Panc1 (cell line): ENCODE results near the gene SURF4. TPM values are rescaled to one million over a fixed set of nuclear protein-coding genes. Genes with fewer than 3 reads are reported as not detected.

ENCODE experiments used
- ATAC-seq: fragments of 200-7000 bp; cut with Tn5 transposase; 2 replicates; pipeline ENCODE4 v1.9.1; 2020; ENCODE audit warnings: mild to moderate bottlenecking, moderate library complexity
- BruUV-seq: library from RNA; stranded (reverse); fragments of 400-500 nt; replicated peaks from 2 replicates; lab custom pipeline; 2021; lab: Mats Ljungman, UMichigan
- CTCF ChIA-PET: fragments of 300-600 bp; sonication (Branson Sonifier 250); formaldehyde crosslinking; loops from one replicate; lab custom pipeline; 2022; ENCODE audit warnings: antibody characterized with exemption; lab: Charles Lee
- POLR2A ChIA-PET: fragments of 300-600 bp; sonication (Branson Sonifier 250); formaldehyde crosslinking; loops from one replicate; lab custom pipeline; 2022; ENCODE audit warnings: antibody characterized with exemption; lab: Charles Lee
- DNase-seq: peaks from one replicate; pipeline ENCODE4 v3.0.0-alpha.2; 2010; ENCODE audit warnings: low read depth, low spot score
- H3K27ac ChIP-seq: 2 replicates; pipeline ENCODE4 v1.5.1; 2011; ENCODE audit warnings: mild to moderate bottlenecking, low read length, inconsistent platforms
- H3K27me3 ChIP-seq: fragments of 200-500 bp; sonication (Bioruptor generic); 2 replicates; pipeline ENCODE4 v1.6.0; 2014; ENCODE audit warnings: low read length, inconsistent platforms; ENCODE audit not compliant: control insufficient read depth, insufficient read depth
- H3K36me3 ChIP-seq: fragments of 200-500 bp; sonication (Bioruptor generic); 2 replicates; pipeline ENCODE4 v1.5.1; 2014; ENCODE audit warnings: inconsistent platforms, mild to moderate bottlenecking, low read length, moderate library complexity; ENCODE audit not compliant: control insufficient read depth, insufficient read depth
- H3K4me1 ChIP-seq: 2 replicates; pipeline ENCODE4 v1.5.1; 2011; ENCODE audit warnings: inconsistent platforms, mild to moderate bottlenecking, low read length, moderate library complexity; ENCODE audit not compliant: control insufficient read depth, insufficient read depth
- H3K4me3 ChIP-seq, 2 experiments: 2 replicates each; pipeline ENCODE4 v1.5.1; 2011 to 2012; ENCODE audit warnings: low read depth in 2 of 2, low read length in 2 of 2, mild to moderate bottlenecking in 2 of 2, inconsistent platforms in 1 of 2, moderate library complexity in 1 of 2
- H3K9me3 ChIP-seq: fragments of 200-500 bp; sonication (Bioruptor generic); 2 replicates; pipeline ENCODE4 v1.5.1; 2014; ENCODE audit warnings: low read depth, mild to moderate bottlenecking, inconsistent platforms, low read length, moderate library complexity; ENCODE audit not compliant: control insufficient read depth, insufficient read depth
- POLR2AphosphoS5 ChIP-seq: IDR thresholded peaks from 2 replicates; pipeline ENCODE4 v1.6.1; 2012; ENCODE audit warnings: mild to moderate bottlenecking, low read depth, low read length, moderate library complexity
- SIN3A ChIP-seq: IDR thresholded peaks from 2 replicates; pipeline ENCODE4 v1.6.1; 2012; ENCODE audit warnings: low read depth, mild to moderate bottlenecking, low read length, moderate library complexity, borderline replicate concordance; ENCODE audit not compliant: insufficient read depth
- TCF7L2 ChIP-seq: IDR thresholded peaks from 2 replicates; pipeline ENCODE4 v1.6.1; 2011; ENCODE audit warnings: mild to moderate bottlenecking, low read depth, low read length, inconsistent platforms
- in situ Hi-C: cut with HindIII; loops from 2 replicates; pipeline ENCODE4 v1.10.0; 2016; ENCODE audit warnings: low sequenced_read_pairs, low pct_unique_long_range_greater_than_20kb
- intact Hi-C: fragments of 100-400 bp; cut with micrococcal nuclease; formaldehyde crosslinking; loops from one replicate; pipeline ENCODE4 v1.10.0; 2022; ENCODE audit not compliant: unreplicated experiment
- total RNA-seq: library from RNA; stranded (reverse); gene quantifications from one replicate; pipeline ENCODE4 v1.2.1, GENCODE V29; 2021; ENCODE audit not compliant: unreplicated experiment
- TF ChIP-seq, protein P1 (sequence below): fragments of 450-650 bp; IDR thresholded peaks from 2 replicates; pipeline ENCODE4 v1.5.1; 2017; ENCODE audit warnings: mild to moderate bottlenecking
- TF ChIP-seq, protein P2 (sequence below), 2 experiments: IDR thresholded peaks; 2 replicates each; pipeline ENCODE4 v1.6.1; 2011 to 2012; ENCODE audit warnings: low read depth in 2 of 2, control low read depth in 1 of 2, low read length in 1 of 2, mild to moderate bottlenecking in 1 of 2, moderate library complexity in 1 of 2; ENCODE audit not compliant: insufficient read depth in 1 of 2

The SURF4 gene
- total RNA-seq, 1 experiment from 2014 or later: 149 TPM

GRCh38 chr9:133400292-133400691 is 24.4 kb upstream of the SURF4 start:
- in situ Hi-C loops: no loop called here
- ATAC-seq (no peak), DNase-seq (no peak)
- ChIA-PET CTCF (no interaction called here), POLR2A (no interaction called here)
- no peak overlapping the region for H3K27ac ChIP-seq
- H3K27me3 ChIP-seq: no peaks in the 10 kb centered on the region
- TF ChIP-seq, protein P1, sequence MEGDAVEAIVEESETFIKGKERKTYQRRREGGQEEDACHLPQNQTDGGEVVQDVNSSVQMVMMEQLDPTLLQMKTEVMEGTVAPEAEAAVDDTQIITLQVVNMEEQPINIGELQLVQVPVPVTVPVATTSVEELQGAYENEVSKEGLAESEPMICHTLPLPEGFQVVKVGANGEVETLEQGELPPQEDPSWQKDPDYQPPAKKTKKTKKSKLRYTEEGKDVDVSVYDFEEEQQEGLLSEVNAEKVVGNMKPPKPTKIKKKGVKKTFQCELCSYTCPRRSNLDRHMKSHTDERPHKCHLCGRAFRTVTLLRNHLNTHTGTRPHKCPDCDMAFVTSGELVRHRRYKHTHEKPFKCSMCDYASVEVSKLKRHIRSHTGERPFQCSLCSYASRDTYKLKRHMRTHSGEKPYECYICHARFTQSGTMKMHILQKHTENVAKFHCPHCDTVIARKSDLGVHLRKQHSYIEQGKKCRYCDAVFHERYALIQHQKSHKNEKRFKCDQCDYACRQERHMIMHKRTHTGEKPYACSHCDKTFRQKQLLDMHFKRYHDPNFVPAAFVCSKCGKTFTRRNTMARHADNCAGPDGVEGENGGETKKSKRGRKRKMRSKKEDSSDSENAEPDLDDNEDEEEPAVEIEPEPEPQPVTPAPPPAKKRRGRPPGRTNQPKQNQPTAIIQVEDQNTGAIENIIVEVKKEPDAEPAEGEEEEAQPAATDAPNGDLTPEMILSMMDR: no peak
- TF ChIP-seq SIN3A: no peak
- no peak for TF ChIP-seq POLR2AphosphoS5
- TF ChIP-seq, protein P2, sequence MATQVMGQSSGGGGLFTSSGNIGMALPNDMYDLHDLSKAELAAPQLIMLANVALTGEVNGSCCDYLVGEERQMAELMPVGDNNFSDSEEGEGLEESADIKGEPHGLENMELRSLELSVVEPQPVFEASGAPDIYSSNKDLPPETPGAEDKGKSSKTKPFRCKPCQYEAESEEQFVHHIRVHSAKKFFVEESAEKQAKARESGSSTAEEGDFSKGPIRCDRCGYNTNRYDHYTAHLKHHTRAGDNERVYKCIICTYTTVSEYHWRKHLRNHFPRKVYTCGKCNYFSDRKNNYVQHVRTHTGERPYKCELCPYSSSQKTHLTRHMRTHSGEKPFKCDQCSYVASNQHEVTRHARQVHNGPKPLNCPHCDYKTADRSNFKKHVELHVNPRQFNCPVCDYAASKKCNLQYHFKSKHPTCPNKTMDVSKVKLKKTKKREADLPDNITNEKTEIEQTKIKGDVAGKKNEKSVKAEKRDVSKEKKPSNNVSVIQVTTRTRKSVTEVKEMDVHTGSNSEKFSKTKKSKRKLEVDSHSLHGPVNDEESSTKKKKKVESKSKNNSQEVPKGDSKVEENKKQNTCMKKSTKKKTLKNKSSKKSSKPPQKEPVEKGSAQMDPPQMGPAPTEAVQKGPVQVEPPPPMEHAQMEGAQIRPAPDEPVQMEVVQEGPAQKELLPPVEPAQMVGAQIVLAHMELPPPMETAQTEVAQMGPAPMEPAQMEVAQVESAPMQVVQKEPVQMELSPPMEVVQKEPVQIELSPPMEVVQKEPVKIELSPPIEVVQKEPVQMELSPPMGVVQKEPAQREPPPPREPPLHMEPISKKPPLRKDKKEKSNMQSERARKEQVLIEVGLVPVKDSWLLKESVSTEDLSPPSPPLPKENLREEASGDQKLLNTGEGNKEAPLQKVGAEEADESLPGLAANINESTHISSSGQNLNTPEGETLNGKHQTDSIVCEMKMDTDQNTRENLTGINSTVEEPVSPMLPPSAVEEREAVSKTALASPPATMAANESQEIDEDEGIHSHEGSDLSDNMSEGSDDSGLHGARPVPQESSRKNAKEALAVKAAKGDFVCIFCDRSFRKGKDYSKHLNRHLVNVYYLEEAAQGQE (IDR thresholded peaks at IDR 0.05; ENCODE audit: insufficient read depth in 1 of 2, low read depth in 2 of 2, low read length in 1 of 2): no peak
- TF ChIP-seq TCF7L2: no peak
- no peaks in the 10 kb centered on the region for H3K36me3 ChIP-seq
- H3K4me1 ChIP-seq: no peaks in the 10 kb centered on the region
- intact Hi-C loops: no loop called here
- no peak overlapping the region for H3K4me3 ChIP-seq
- BruUV-seq: no TSS peak
- H3K9me3 ChIP-seq: no peaks in the 10 kb centered on the region

- BruUV-seq: no TSS peak
- no peaks in the 10 kb centered on the region for H3K9me3 ChIP-seq
- intact Hi-C loops: no loop called here
- in situ Hi-C loops: no loop called here
- H3K4me3 ChIP-seq: no peak overlapping the region
- no peaks in the 10 kb centered on the region for H3K4me1 ChIP-seq
- ChIA-PET POLR2A (no interaction called here), CTCF (no interaction called here)
- no peaks in the 10 kb centered on the region for H3K36me3 ChIP-seq
- DNase-seq (no peak), ATAC-seq (no peak)
- no peak for TF ChIP-seq SIN3A
- TF ChIP-seq, protein P1: no peak
- TF ChIP-seq, protein P2 (IDR thresholded peaks at IDR 0.05; ENCODE audit: insufficient read depth in 1 of 2, low read depth in 2 of 2, low read length in 1 of 2): no peak
- TF ChIP-seq POLR2AphosphoS5: no peak
- no peak for TF ChIP-seq TCF7L2
- no peaks in the 10 kb centered on the region for H3K27me3 ChIP-seq
- no peak overlapping the region for H3K27ac ChIP-seq
Observed at GRCh38 chr9:133397895-133398294, 22.0 kb upstream of the SURF4 start.
